ENCODE measurements around the gene WDR7.

DNA sequence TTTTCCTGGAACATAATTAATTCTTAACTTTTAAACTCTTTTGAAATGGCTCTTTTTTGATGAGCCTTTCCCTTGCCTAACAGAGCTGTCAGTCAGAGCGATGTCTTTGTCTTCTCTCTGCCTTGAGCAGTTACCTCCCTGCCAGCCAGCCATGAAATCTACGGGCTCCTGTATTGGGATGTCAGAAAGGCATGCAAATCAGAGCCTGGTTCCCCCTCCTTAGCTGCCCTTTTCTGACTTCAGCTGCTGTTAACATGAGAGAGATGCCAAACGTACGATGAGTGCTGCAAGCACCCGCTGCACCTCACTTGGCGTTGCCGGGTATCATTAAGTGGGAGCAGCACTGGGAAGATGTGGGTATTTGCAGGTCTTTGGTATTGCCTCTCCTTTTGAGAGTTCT lies 364.3 kb downstream of the WDR7 start:
- TF ChIP-seq, protein P1, sequence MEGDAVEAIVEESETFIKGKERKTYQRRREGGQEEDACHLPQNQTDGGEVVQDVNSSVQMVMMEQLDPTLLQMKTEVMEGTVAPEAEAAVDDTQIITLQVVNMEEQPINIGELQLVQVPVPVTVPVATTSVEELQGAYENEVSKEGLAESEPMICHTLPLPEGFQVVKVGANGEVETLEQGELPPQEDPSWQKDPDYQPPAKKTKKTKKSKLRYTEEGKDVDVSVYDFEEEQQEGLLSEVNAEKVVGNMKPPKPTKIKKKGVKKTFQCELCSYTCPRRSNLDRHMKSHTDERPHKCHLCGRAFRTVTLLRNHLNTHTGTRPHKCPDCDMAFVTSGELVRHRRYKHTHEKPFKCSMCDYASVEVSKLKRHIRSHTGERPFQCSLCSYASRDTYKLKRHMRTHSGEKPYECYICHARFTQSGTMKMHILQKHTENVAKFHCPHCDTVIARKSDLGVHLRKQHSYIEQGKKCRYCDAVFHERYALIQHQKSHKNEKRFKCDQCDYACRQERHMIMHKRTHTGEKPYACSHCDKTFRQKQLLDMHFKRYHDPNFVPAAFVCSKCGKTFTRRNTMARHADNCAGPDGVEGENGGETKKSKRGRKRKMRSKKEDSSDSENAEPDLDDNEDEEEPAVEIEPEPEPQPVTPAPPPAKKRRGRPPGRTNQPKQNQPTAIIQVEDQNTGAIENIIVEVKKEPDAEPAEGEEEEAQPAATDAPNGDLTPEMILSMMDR (IDR thresholded peaks at IDR 0.05), result no peak
- TF ChIP-seq POLR2A (IDR thresholded peaks at IDR 0.05), result no peak
